ENCODE data around the gene RABAC1. TPM values are rescaled to one million over a fixed set of nuclear protein-coding genes. Genes with fewer than 3 reads are reported as not detected.

RABAC1 gene
- total RNA-seq, 1 experiment from 2014 or later, result 94.0 TPM

DNA sequence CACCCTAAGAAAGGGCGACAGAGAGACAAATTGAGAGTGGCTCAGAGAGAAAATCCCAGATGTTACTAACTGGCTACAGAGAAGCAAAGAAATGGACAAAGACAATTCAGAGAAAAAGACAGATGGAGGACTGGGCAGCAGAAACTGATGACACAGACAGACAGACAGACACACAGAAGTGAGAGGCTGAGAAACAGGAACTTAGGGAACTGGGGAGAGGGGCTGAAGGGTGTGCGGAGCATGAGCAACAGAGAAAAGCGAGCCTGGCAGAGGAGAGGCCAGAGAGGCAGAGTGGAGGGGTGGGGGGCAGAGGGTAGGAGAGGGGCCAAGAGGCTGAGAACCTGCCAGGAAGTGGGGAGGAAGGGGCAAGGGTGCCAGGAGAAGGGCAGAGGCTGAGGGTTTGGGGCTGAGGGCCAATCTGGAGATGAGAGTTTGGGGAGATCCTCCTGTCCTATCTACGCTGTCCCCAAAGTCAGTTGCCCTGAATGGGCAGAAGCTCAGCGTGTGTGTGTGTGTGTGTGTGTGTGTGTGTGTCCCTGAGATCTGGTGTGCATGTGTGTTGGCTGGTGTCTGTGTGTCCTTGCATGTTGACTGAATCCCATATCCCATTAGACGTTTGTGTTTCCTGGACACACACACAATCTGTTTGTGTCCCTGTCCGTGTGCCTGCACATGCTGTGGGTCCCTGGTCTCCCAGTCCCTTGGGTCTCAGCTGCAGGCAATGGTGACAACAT is 25.3 kb downstream of the RABAC1 start:
- Histone ChIP-seq H3K14ac (ENCODE audit: insufficient read depth, low read length) (no peak overlapping the region), H4K8ac (replicated peaks; ENCODE audit: insufficient read length, low read depth, low read length) (no peak overlapping the region), H3K9ac (ENCODE audit: extremely low read depth, insufficient read length, low read length) (no peak overlapping the region), H3K23me2 (ENCODE audit: insufficient read length, low read depth, low read length, poor library complexity, severe bottlenecking) (no peaks in the 10 kb centered on the region), H2BK5ac (ENCODE audit: insufficient read length, low read length) (no peak overlapping the region), H2AK5ac (ENCODE audit: insufficient read length, low read length) (no peak overlapping the region), H3K27ac (ENCODE audit: insufficient read length, low read depth, low read length) (no peak overlapping the region), H2BK12ac (ENCODE audit: insufficient read length, low read depth, low read length) (no peak overlapping the region), H3K56ac (ENCODE audit: insufficient read length, low read depth, low read length) (no peak overlapping the region), H3K23ac (ENCODE audit: insufficient read length, low read depth, low read length) (no peak overlapping the region), H3K4me2 (ENCODE audit: insufficient read depth, insufficient read length, low read length) (no peak overlapping the region), H3K79me1 (ENCODE audit: insufficient read depth, low read depth, low read length, poor library complexity, severe bottlenecking) (no peaks in the 10 kb centered on the region), H4K20me1 (ENCODE audit: control insufficient read depth, insufficient read depth, insufficient read length) (no peaks in the 10 kb centered on the region), H3K18ac (ENCODE audit: insufficient read length, low read depth, low read length) (no peak overlapping the region), H3K79me2 (ENCODE audit: insufficient read depth, low read length) (no peaks in the 10 kb centered on the region), H4K91ac (ENCODE audit: insufficient read length, low read depth, low read length) (no peak overlapping the region), H2AFZ (ENCODE audit: low read length) (no peak overlapping the region), H2BK15ac (ENCODE audit: low read depth, low read length) (no peak overlapping the region), H3T11ph (ENCODE audit: low read length) (no peak overlapping the region), H3K4ac (ENCODE audit: low read depth, low read length) (no peak overlapping the region), H4K5ac (ENCODE audit: insufficient read length, low read depth, low read length) (no peak overlapping the region), H2BK20ac (ENCODE audit: low read depth, low read length, poor library complexity, severe bottlenecking) (no peak overlapping the region), H3K27me3 (ENCODE audit: insufficient read depth, low read length) (peaks cover 78% of the 10 kb centered on the region), H2BK120ac (ENCODE audit: low read depth, low read length, poor library complexity, severe bottlenecking) (no peak overlapping the region), H3K4me1 (ENCODE audit: insufficient read depth, low read length) (peaks cover 3% of the 10 kb centered on the region; the same call in 1 of the 2 replicates), H3K9me3 (ENCODE audit: control insufficient read depth, low read depth, low read length) (no peaks in the 10 kb centered on the region)
- peaks cover 0 to 3% of the 10 kb centered on the region in 2 experiments; a peak in 2 of 5 replicates for H3K9me3 Mint-ChIP-seq
- peaks cover 24 to 55% of the 10 kb centered on the region in 2 experiments for H3K4me1 Mint-ChIP-seq
- no peak overlapping the region; a peak in 1 of 7 replicates for H3K27ac Mint-ChIP-seq
- no peak for DNase-seq
- H3K36me3 Mint-ChIP-seq (ENCODE audit: insufficient read depth in 1 of 3, low read depth in 3 of 3), result no peaks in the 10 kb centered on the region
- no CpG with 5 or more reads among the region's 7 CpGs for WGBS (ENCODE audit: extremely low coverage, insufficient read length, low lambda C conversion rate)
- H3K4me3 Mint-ChIP-seq, result no peak overlapping the region; a peak in 1 of 5 replicates
- H3K27me3 Mint-ChIP-seq (ENCODE audit: low read depth), result no peaks in the 10 kb centered on the region; the same call in none of the 2 replicates
- TF ChIP-seq, protein P1, sequence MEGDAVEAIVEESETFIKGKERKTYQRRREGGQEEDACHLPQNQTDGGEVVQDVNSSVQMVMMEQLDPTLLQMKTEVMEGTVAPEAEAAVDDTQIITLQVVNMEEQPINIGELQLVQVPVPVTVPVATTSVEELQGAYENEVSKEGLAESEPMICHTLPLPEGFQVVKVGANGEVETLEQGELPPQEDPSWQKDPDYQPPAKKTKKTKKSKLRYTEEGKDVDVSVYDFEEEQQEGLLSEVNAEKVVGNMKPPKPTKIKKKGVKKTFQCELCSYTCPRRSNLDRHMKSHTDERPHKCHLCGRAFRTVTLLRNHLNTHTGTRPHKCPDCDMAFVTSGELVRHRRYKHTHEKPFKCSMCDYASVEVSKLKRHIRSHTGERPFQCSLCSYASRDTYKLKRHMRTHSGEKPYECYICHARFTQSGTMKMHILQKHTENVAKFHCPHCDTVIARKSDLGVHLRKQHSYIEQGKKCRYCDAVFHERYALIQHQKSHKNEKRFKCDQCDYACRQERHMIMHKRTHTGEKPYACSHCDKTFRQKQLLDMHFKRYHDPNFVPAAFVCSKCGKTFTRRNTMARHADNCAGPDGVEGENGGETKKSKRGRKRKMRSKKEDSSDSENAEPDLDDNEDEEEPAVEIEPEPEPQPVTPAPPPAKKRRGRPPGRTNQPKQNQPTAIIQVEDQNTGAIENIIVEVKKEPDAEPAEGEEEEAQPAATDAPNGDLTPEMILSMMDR (conservative IDR thresholded peaks at IDR 0.05), result no peak
